ENCODE measurements around the gene SLC18A3. TPM values are rescaled to one million over a fixed set of nuclear protein-coding genes. Genes with fewer than 3 reads are reported as not detected.

The SLC18A3 gene
- total RNA-seq, 1 donor from 2014 or later = not detected

DNA sequence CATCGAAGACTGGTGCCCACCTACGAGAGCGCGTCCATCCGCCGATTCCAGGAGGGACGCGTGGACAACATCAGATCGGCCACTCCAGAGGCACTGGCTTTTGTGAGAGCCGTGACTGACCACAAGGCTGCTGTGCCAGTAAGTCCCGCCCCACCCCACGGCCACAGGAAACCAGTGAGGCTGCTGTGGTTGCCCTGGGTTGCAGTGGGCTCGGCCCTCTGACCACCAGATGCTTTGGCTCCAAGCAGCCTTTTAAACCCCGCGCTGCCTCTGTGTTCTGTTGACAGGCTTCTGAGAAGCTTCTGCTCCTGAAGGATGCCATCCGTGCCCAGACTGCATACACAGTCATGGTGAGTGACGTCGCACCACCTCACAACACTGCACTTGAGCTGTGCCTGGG lies 45.0 kb downstream of the SLC18A3 start:
- DNase-seq (ENCODE audit: low read depth) = no peak
- H3K4me3 ChIP-seq (ENCODE audit: low read depth, low read length) = no peak overlapping the region
- TF ChIP-seq, protein P1, sequence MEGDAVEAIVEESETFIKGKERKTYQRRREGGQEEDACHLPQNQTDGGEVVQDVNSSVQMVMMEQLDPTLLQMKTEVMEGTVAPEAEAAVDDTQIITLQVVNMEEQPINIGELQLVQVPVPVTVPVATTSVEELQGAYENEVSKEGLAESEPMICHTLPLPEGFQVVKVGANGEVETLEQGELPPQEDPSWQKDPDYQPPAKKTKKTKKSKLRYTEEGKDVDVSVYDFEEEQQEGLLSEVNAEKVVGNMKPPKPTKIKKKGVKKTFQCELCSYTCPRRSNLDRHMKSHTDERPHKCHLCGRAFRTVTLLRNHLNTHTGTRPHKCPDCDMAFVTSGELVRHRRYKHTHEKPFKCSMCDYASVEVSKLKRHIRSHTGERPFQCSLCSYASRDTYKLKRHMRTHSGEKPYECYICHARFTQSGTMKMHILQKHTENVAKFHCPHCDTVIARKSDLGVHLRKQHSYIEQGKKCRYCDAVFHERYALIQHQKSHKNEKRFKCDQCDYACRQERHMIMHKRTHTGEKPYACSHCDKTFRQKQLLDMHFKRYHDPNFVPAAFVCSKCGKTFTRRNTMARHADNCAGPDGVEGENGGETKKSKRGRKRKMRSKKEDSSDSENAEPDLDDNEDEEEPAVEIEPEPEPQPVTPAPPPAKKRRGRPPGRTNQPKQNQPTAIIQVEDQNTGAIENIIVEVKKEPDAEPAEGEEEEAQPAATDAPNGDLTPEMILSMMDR (conservative IDR thresholded peaks at IDR 0.05; ENCODE audit: low read depth, low read length) = no peak

DNA sequence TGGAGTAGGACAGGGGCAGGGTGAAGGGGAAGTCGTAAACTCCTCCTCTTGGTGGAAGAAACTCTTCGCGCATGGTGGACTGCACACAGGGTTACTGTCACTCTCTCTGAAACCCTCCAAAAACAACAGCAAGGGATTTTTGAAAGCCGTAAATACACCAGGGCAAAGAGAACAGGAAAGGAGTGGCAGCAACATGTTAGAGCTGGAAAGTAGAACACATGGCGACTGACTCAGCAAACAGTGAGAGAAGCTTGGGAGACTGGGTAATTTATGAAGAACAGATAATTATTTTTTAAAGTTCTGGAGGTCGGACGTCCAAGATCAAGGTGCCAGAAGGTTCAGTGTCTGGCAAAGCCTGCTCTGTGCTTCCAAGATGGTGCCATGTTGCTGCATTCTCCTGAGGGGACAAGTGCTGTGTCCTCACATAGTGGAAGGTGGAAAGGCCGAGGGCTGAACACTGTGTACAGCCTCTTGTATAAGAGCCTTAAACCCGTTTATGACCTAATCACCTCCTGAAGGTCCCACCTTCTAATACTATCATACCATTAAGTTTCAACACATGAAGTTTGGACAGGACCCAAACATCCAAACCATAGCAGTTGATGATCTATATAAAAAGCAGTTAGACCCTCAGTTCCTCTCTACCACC lies 46.9 kb downstream of the SLC18A3 start:
- no peak overlapping the region for H3K4me3 ChIP-seq (ENCODE audit: low read depth, low read length)
- DNase-seq (ENCODE audit: low read depth) = no peak
- TF ChIP-seq, protein P1 (conservative IDR thresholded peaks at IDR 0.05; ENCODE audit: low read depth, low read length) = no peak

DNA sequence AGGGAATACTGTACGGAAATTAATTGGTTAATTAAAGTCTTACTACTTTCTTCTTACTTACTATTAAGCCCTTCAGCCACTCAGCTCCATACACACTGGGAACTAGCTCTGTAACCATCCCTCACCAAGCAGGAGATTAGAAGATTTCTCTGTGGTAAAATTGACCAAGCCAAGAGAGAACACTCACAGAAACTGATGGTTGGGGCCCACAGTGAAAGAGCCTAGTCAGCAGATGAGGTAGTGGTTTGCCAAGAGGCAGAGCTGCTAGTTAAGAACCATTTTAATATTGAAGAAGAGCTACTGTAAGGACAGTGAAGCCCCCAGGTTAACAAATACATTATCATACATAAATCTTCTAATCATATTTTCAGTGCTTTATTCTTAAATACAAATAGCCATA lies 47.5 kb downstream of the SLC18A3 start:
- no peak overlapping the region for H3K4me3 ChIP-seq (ENCODE audit: low read depth, low read length)
- no peak for DNase-seq (ENCODE audit: low read depth)
- TF ChIP-seq, protein P1 (conservative IDR thresholded peaks at IDR 0.05; ENCODE audit: low read depth, low read length) = no peak

DNA sequence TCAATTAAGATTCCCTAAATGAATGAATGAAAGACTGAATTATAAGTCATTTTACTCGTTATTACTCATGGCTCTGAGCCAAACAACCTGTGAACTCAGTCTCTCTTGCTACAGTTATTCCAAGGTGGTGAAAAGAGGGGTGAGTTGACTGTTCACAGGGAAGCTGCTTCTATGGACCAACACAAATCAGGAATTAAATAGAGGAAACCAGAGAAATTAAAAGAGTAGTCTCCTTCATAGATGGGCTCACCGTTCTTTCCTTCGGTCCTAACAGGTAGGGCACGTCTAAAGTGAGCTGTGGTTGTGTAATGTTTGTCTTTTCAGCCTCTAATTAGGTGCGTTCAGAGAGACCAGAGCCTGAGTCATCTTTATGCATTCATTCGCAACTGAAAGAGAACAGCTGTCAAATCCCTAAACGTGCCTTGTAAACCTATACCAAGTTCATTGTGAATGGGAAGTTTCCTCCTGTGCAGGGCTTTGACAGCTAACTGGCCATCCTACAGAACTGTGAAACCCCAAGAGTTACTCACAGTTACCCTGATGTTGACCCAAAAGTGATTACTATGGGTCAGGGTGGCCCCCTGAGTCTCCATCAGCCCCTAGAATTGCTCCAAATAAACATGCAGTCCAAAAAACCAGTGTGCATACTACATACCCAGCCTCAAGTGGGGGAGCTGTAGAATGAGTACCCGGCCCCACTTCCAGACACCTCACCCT lies 51.2 kb downstream of the SLC18A3 start:
- DNase-seq (ENCODE audit: low read depth) = no peak
- H3K4me3 ChIP-seq (ENCODE audit: low read depth, low read length) = no peak overlapping the region
- TF ChIP-seq, protein P1 (conservative IDR thresholded peaks at IDR 0.05; ENCODE audit: low read depth, low read length) = no peak

Other genes with a start within 250 kb of the SLC18A3 start
- not detected in 2 replicates for gene DRGX, start 214.2 kb upstream of the SLC18A3 start, total RNA-seq
- 4.1 and 5.6 TPM in 2 replicates for gene ERCC6, start 71.2 kb upstream of the SLC18A3 start, total RNA-seq
- not detected in 2 replicates for gene CHAT, start 3.7 kb downstream of the SLC18A3 start, total RNA-seq
- gene C10orf53, start 69.3 kb downstream of the SLC18A3 start, total RNA-seq = not detected in 2 replicates
- 0.36 and 1.8 TPM in 2 replicates for gene OGDHL, start 152.0 kb downstream of the SLC18A3 start, total RNA-seq

All from epithelial cell of proximal tubule (primary cell).